AG04450 (cell line): Measurements from ENCODE around the gene XRCC3. TPM values are rescaled to one million over a fixed set of nuclear protein-coding genes. Genes with fewer than 3 reads are reported as not detected.

ENCODE experiments used
- CTCF ChIA-PET: fragments of 300-600, 350-600 bp; formaldehyde crosslinking; extraction: SDS; loops from one replicate; lab custom pipeline; 2022; ENCODE audit warnings: antibody characterized with exemption, inconsistent platforms; lab: Charles Lee
- POLR2A ChIA-PET: fragments of 350-600 bp; formaldehyde crosslinking; extraction: SDS; loops from one replicate; lab custom pipeline; 2021; ENCODE audit warnings: antibody characterized with exemption, inconsistent platforms; lab: Yijun Ruan, JAX
- DNase-seq: peaks from one replicate; pipeline ENCODE4 v3.0.0-alpha.2; 2011; ENCODE audit warnings: low read depth, low spot score
- H3K27ac ChIP-seq: one replicate; pipeline ENCODE4 v1.5.1; 2012; ENCODE audit warnings: low read depth, low read length, control low read depth
- H3K27me3 ChIP-seq: one replicate; pipeline ENCODE4 v1.6.0; 2012; ENCODE audit warnings: low read length; ENCODE audit not compliant: control insufficient read depth, insufficient read depth
- H3K4me3 ChIP-seq: 2 replicates; pipeline ENCODE4 v1.5.1; 2011; ENCODE audit warnings: mild to moderate bottlenecking, low read depth, low read length, control low read depth
- H3K9me3 ChIP-seq: 2 replicates; pipeline ENCODE4 v1.5.1; 2012; ENCODE audit warnings: low read length; ENCODE audit not compliant: control insufficient read depth, insufficient read depth
- polyA plus RNA-seq: library from polyadenylated mRNA; depleted of rRNA; stranded (reverse); fragments of >200 nt; gene quantifications from 2 replicates; pipeline ENCODE4 v1.2.3, GENCODE V29; 2011
- TF ChIP-seq, protein P1 (sequence below): IDR thresholded peaks from 2 replicates; pipeline ENCODE4 v1.5.1; 2011; ENCODE audit warnings: low read depth, low read length, control low read depth, inconsistent platforms

Gene XRCC3
- polyA plus RNA-seq, 1 experiment: 4.8 TPM

DNA sequence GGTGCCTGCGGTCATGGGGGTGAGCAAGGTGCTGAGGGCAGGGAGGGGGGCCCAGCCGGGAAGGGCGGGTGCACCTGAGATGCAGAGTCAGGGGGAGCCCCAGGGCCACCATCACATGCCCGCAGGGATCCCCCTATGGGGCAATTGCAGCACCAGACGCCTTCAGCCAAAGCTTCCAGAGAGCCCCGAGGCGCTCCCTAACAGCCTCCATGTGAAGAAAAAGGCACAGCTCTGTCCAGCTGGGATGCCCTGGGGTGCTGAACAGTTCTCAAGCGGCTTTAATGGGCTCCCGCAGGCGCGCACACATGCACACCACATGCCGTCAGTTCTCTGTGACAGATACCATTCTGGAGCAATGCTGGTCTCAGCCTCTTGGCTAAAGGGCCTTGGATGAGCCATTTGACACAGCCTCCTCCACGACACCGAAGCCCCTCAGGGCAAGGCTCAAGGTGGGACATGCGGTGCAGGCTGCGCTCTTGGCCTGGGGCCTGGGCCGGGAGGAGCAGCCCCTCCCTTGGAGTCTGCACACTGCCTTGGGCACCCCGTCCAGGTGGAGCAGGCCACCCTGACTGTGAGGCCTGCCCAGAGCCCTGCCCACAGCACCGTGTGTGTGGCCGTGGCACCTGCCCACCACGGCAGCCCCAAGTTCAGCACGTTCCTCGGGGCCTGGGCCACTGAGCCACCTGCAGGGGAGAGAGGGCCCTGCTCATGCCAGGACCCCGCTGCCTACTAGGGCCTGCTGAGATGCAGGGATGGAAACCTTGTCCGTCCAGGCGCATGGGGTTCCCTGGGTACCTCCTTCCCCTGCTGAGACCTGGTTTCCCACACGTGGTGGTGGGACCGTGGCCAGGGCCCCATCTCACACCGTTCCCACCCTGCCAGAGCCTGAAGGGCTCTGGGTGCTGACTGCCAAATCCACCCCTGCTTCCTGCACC lies 7.7 kb downstream of the XRCC3 start:
- Histone ChIP-seq H3K9me3 (no peaks in the 10 kb centered on the region), H3K4me3 (no peak overlapping the region), H3K27me3 (no peaks in the 10 kb centered on the region), H3K27ac (no peak overlapping the region)
- TF ChIP-seq, protein P1, sequence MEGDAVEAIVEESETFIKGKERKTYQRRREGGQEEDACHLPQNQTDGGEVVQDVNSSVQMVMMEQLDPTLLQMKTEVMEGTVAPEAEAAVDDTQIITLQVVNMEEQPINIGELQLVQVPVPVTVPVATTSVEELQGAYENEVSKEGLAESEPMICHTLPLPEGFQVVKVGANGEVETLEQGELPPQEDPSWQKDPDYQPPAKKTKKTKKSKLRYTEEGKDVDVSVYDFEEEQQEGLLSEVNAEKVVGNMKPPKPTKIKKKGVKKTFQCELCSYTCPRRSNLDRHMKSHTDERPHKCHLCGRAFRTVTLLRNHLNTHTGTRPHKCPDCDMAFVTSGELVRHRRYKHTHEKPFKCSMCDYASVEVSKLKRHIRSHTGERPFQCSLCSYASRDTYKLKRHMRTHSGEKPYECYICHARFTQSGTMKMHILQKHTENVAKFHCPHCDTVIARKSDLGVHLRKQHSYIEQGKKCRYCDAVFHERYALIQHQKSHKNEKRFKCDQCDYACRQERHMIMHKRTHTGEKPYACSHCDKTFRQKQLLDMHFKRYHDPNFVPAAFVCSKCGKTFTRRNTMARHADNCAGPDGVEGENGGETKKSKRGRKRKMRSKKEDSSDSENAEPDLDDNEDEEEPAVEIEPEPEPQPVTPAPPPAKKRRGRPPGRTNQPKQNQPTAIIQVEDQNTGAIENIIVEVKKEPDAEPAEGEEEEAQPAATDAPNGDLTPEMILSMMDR: no peak
- ChIA-PET CTCF (no interaction called here), POLR2A (no interaction called here)
- DNase-seq: no peak

DNA sequence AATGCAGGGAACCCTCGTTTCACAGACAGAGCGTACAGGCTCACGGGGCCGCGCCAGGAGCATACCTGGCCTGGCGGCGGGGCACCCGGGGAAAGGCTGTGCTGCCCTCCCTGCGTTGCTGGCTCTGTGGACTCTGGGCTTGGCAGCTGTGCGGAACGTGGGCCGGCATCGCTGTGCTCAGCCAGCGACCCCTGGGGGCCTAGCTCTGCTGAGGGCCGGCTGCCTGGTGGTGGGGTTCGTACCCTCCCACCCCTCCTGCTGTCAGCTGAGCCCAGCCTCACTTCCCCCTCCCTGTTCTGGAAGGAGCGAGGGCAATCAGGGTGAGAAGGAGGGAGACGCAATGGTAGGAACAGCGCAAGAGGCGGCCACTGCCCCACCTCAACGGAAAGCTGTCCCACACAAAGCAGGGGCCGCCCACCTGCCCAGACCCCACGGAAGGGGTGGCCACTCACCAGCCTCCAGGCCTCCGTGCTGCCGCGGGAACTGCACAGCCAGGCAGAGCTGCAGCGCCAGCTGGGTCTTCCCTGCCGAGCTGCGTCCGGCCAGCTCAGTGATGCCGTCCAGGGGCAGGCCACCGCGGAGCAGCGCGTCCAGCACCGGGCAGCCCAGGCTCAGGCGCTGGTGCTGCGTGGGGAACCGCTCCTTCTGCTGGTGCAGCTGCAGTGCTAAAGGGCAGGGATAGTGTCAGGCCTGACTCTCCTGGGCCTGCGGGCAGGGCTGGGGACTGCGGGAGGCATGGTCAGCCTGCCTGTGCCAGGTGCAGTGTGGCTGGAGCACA lies 8.5 kb downstream of the XRCC3 start:
- TF ChIP-seq, protein P1: no peak
- no peaks in the 10 kb centered on the region for H3K9me3 ChIP-seq
- no peak overlapping the region for H3K4me3 ChIP-seq
- no peak overlapping the region for H3K27ac ChIP-seq
- POLR2A ChIA-PET: no interaction called here
- DNase-seq: no peak
- CTCF ChIA-PET: no interaction called here
- no peaks in the 10 kb centered on the region for H3K27me3 ChIP-seq

DNA sequence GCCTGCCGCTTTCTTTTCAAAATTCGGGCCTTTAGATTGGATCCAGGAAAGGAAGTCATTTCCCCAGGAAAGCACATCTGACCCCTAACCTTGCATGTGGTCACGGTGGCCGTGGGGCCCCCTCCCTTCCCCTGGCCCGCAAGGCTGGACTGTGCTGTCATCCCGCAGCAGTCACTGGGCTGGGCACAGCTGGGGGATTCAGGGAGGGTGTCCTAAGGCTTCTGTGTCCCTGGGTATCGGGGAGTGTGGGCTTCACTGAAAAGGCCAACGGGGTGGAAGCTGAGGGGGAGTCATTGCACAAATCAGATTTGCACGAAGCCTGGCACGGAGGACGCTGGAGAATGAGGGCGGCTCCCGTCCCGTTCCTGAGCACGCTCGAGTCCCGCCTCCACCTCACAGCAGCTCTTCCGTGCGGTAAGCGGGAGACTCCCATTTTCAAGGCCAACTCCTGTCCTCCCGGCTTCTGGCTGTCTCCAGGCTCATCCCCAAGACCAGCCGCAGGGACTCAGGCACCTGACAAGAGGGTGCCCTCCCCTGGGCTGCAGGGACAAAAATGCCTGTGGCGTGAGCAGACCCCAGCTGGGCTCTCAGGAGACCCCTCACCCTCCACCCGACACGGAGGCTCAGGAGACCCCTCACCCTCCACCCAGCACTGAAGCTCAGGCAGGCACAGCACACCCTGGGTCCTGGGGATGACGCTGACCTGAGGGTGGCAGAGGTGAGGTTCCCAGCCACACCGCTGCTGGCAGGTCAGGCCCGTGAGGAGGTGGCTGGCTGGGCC lies 9.6 kb downstream of the XRCC3 start:
- ChIA-PET POLR2A (no interaction called here), CTCF (no interaction called here)
- Histone ChIP-seq H3K27ac (peak overlapping the region; percentile 31), H3K27me3 (no peaks in the 10 kb centered on the region), H3K9me3 (no peaks in the 10 kb centered on the region), H3K4me3 (no peak overlapping the region)
- TF ChIP-seq, protein P1: no peak
- no peak for DNase-seq

DNA sequence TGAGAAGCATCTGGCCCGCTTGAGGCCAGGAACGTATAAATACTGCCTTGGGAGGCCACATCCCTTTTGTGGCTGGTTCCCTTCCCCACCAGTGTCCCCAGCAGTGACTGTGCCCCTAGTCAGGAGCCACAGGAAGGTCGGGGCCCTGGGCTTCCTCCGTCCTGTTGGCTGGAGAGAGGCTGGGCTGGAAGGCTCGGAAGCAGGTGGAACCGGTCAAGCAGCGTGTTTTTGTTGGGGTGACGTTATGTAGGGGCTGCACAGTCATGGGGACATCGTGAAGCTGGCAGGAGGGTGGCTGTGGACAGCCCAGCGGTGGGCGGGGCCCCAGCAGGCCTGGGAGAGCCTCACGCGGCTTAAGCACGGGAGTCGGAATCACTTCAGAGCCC lies 10.1 kb downstream of the XRCC3 start:
- no peak overlapping the region for H3K4me3 ChIP-seq
- no peaks in the 10 kb centered on the region for H3K9me3 ChIP-seq
- CTCF ChIA-PET: interaction anchor here (0.6 kb wide), 2 partner anchors 101 to 1126 kb away, joined by 3 to 4 read pairs; no protein-coding TSS in a partner anchor
- TF ChIP-seq, protein P1: no peak
- no peaks in the 10 kb centered on the region for H3K27me3 ChIP-seq
- no peak overlapping the region for H3K27ac ChIP-seq
- POLR2A ChIA-PET: no interaction called here
- DNase-seq: no peak
